Stomach (tissue), 9 donors: ENCODE measurements around the gene ZNF155. TPM values are rescaled to one million over a fixed set of nuclear protein-coding genes. Genes with fewer than 3 reads are reported as not detected.
"Not testable (repeated sequence)": the region's sequence is repeated elsewhere in the genome, so short reads cannot be mapped to it uniquely, and the experiment has no call there.

Experiments
- DNase-seq, 2 donors: peaks; one replicate each; pipeline versions ENCODE4 v3.0.0 to v3.0.0-alpha.2; 2013 to 2019
- H3K27ac ChIP-seq, 5 donors: fragments of 200-600 bp in 4 of 5; sonication (generic) in 4 of 5; one replicate each; pipeline ENCODE4 v1.5.1; 2013 to 2019; ENCODE audit warnings: mild to moderate bottlenecking in 1 of 5, moderate library complexity in 1 of 5
- H3K27me3 ChIP-seq, 3 donors: fragments of 200-600 bp; sonication (generic); one replicate each; pipeline ENCODE4 v1.5.1; 2017 to 2019; ENCODE audit warnings: mixed run types in 1 of 3
- H3K36me3 ChIP-seq, 4 donors: fragments of 200-600 bp; sonication (generic); 1 replicate in 3 of 4; 2 replicates in 1 of 4; pipeline ENCODE4 v1.5.1; 2016 to 2019
- H3K4me1 ChIP-seq, 4 donors: fragments of 200-600 bp; sonication (generic); one replicate each; pipeline ENCODE4 v1.5.1; 2016 to 2019
- H3K4me3 ChIP-seq, 4 donors: fragments of 200-600 bp; sonication (generic) in 3 of 4; one replicate each; pipeline ENCODE4 v1.5.1; 2016 to 2019; ENCODE audit warnings: mild to moderate bottlenecking in 1 of 4
- H3K9me3 ChIP-seq, 4 donors: fragments of 200-600 bp; sonication (generic); one replicate each; pipeline ENCODE4 v1.5.1; 2016 to 2019
- EP300 ChIP-seq: sonication (generic); formaldehyde crosslinking; IDR thresholded peaks from one replicate; pipeline ENCODE4 v1.6.1; 2017; ENCODE audit warnings: antibody characterized with exemption
- POLR2A ChIP-seq, 4 donors: fragments of 450-650 bp; IDR thresholded peaks; one replicate each; pipeline ENCODE4 v1.6.1; 2016; ENCODE audit warnings: antibody characterized with exemption in 4 of 4, control low read depth in 2 of 4, mild to moderate bottlenecking in 1 of 4, moderate library complexity in 1 of 4
- POLR2AphosphoS5 ChIP-seq, 3 donors: sonication (generic); formaldehyde crosslinking; IDR thresholded peaks; one replicate each; pipeline ENCODE4 v1.6.1; 2016; ENCODE audit warnings: antibody characterized with exemption in 3 of 3
- WGBS, 5 donors: extraction: QIAGEN DNeasy Blood & Tissue Kit in 3 of 5; methylation state at CpG; one replicate each; pipeline versions ENCODE4 v1.1.5 to v1.1.7; 2013 to 2018; 5-methylcytosine and 5-hydroxymethylcytosine counted together
- intact Hi-C: fragments of 100-400 bp; cut with DNase I; formaldehyde crosslinking; loops from one replicate; pipeline ENCODE4 v1.15.1; 2023; ENCODE audit warnings: low total_unique reads
- polyA plus RNA-seq, 3 donors: library from polyadenylated mRNA; stranded (reverse); fragments of 200-250 nt; gene quantifications; one replicate each; pipeline ENCODE4 v1.2.3, GENCODE V29; 2013
- total RNA-seq, 5 donors: library from RNA; depleted of rRNA; stranded (reverse); fragments of >200 nt; gene quantifications; one replicate each; pipeline versions ENCODE4 v1.1.0 to v1.2.3, GENCODE V29; 2014 to 2016
- TF ChIP-seq, protein P1 (sequence below), 7 experiments: fragments of 450-650 bp in 4 of 7; fragments of 200-600 bp in 3 of 7; sonication (generic) in 3 of 7; IDR thresholded peaks; one replicate each; pipeline ENCODE4 v1.5.1; 2016 to 2019; ENCODE audit warnings: antibody characterized with exemption in 7 of 7, control low read depth in 2 of 7, mild to moderate bottlenecking in 1 of 7
- donor health status: healthy with polysubstance abuse.
- donor health status: Bipolar disorder and iron deficiency.
- donor health status: healthy.

Gene ZNF155
- total and polyA plus RNA-seq, 8 donors, result 3.7 to 9.4 (median 4.7) TPM; not detected in 1

- no peak for DNase-seq
- no peak overlapping the region for H3K27ac ChIP-seq
- intact Hi-C loops, result no loop called here
- H3K4me1 ChIP-seq, result peaks cover 0 to 7% (median 3%) of the 10 kb centered on the region in 4 donors
- H3K27me3 ChIP-seq, result no peaks in the 10 kb centered on the region
- no peaks in the 10 kb centered on the region for H3K36me3 ChIP-seq
- no peak overlapping the region for H3K4me3 ChIP-seq
- no peak for TF ChIP-seq POLR2A (IDR thresholded peaks at IDR 0.05)
- TF ChIP-seq EP300, result no peak
- TF ChIP-seq POLR2AphosphoS5 (IDR thresholded peaks at IDR 0.05), result no peak
- TF ChIP-seq, protein P1, sequence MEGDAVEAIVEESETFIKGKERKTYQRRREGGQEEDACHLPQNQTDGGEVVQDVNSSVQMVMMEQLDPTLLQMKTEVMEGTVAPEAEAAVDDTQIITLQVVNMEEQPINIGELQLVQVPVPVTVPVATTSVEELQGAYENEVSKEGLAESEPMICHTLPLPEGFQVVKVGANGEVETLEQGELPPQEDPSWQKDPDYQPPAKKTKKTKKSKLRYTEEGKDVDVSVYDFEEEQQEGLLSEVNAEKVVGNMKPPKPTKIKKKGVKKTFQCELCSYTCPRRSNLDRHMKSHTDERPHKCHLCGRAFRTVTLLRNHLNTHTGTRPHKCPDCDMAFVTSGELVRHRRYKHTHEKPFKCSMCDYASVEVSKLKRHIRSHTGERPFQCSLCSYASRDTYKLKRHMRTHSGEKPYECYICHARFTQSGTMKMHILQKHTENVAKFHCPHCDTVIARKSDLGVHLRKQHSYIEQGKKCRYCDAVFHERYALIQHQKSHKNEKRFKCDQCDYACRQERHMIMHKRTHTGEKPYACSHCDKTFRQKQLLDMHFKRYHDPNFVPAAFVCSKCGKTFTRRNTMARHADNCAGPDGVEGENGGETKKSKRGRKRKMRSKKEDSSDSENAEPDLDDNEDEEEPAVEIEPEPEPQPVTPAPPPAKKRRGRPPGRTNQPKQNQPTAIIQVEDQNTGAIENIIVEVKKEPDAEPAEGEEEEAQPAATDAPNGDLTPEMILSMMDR (IDR thresholded peaks at IDR 0.05), result no peak
- 46 to 70% (median 69%) methylated on average over 3 of the region's 3 CpGs for WGBS, 5 donors
- H3K9me3 ChIP-seq, result peaks cover 0 to 25% (median 10%) of the 10 kb centered on the region in 4 donors
Observed at GRCh38 chr19:43939557-43940260, 44.3 kb upstream of the ZNF155 start.

DNA sequence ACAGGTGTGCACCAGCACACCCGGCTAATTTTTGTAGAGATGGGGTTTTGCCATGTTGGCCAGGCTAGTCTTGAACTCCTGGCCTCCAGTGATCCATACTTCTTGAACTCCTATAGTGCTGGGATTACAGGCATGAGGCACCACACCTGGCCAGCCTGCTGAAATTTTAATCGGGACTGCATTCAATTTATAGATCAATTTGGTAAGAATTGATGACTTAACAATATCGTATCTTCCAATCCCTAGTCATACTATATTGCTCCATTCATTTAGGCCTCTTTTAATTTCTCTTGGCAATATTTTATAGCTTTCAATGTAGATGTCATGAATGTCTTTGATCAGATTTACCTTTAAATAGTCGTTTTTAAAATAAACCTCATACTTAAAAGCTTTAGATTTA, 43.3 kb upstream of the ZNF155 start:
- Histone ChIP-seq H3K36me3 (no peaks in the 10 kb centered on the region), H3K27ac (no peak overlapping the region), H3K4me3 (no peak overlapping the region), H3K9me3 (peaks cover 0 to 25% (median 15%) of the 10 kb centered on the region in 4 donors), H3K27me3 (no peaks in the 10 kb centered on the region), H3K4me1 (peaks cover 0 to 3% (median under 1%) of the 10 kb centered on the region in 4 donors)
- intact Hi-C loops, result no loop called here
- TF ChIP-seq POLR2A (IDR thresholded peaks at IDR 0.05), result no peak
- TF ChIP-seq EP300, result no peak
- TF ChIP-seq, protein P1 (IDR thresholded peaks at IDR 0.05), result no peak
- TF ChIP-seq POLR2AphosphoS5 (IDR thresholded peaks at IDR 0.05), result no peak
- no peak for DNase-seq
- 75 to 80% (median 77%) methylated on average over 4 of the region's 4 CpGs for WGBS, 5 donors

DNA sequence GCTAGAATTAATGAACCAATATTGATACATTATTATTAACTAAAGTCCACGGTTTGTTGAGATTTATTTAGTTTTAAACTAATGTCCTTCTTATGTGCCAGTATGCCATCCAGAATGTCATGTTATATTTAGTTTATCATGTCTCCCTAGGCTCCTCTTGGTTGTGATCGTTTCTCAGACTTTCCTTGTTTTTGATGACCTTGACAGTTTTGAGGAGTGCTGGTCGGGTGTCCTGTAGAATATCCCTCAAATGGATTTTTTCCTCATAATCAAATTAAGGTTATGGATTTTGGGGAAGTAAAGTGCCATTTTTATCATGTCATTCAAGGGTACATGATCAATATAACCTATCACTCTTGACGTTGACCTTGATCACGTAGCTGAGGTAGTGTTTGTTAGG, 42.8 kb upstream of the ZNF155 start:
- no peak overlapping the region for H3K27ac ChIP-seq
- no peaks in the 10 kb centered on the region for H3K36me3 ChIP-seq
- TF ChIP-seq, protein P1 (IDR thresholded peaks at IDR 0.05), result no peak
- TF ChIP-seq POLR2A (IDR thresholded peaks at IDR 0.05), result no peak
- TF ChIP-seq EP300, result no peak
- TF ChIP-seq POLR2AphosphoS5 (IDR thresholded peaks at IDR 0.05), result no peak
- no peaks in the 10 kb centered on the region for H3K27me3 ChIP-seq
- 49 to 78% (median 64%) methylated on average over 5 of the region's 5 CpGs for WGBS, 5 donors
- no peak for DNase-seq
- H3K4me1 ChIP-seq, result no peaks in the 10 kb centered on the region
- H3K9me3 ChIP-seq, result peaks cover 0 to 28% (median 16%) of the 10 kb centered on the region in 4 donors
- intact Hi-C loops, result no loop called here
- H3K4me3 ChIP-seq, result no peak overlapping the region

- H3K4me1 ChIP-seq, DNase-seq, H3K36me3 ChIP-seq, H3K27ac ChIP-seq, H3K27me3 ChIP-seq, intact Hi-C loops, H3K4me3 ChIP-seq: not testable (repeated sequence)
- WGBS, 5 donors, result 0% methylated on average over 1 of the region's 1 CpG
- peaks cover 4 to 48% (median 35%) of the 10 kb centered on the region in 4 donors for H3K9me3 ChIP-seq
Observed at GRCh38 chr19:43947412-43947811, 36.6 kb upstream of the ZNF155 start.

- WGBS, 5 donors, result 77 to 94% (median 83%) methylated on average over 2 of the region's 2 CpGs
- DNase-seq, H3K4me3 ChIP-seq, H3K36me3 ChIP-seq, intact Hi-C loops, H3K4me1 ChIP-seq, H3K27ac ChIP-seq, H3K27me3 ChIP-seq: not testable (repeated sequence)
- peaks cover 11 to 66% (median 44%) of the 10 kb centered on the region in 4 donors for H3K9me3 ChIP-seq
Observed at GRCh38 chr19:43949803-43950202, 34.2 kb upstream of the ZNF155 start.
